Endothelial cell of umbilical vein (primary cell): Measurements from ENCODE around the gene VAV2. TPM values are rescaled to one million over a fixed set of nuclear protein-coding genes. Genes with fewer than 3 reads are reported as not detected.

Source experiments
- BruUV-seq: library from RNA; stranded (reverse); fragments of 400-500 nt; replicated peaks from 2 replicates; lab custom pipeline; 2021; lab: Mats Ljungman, UMichigan
- CTCF ChIA-PET: fragments of 300-600, 350-600 bp; sonication (Branson Sonifier 250); formaldehyde crosslinking; loops from one replicate; lab custom pipeline; 2021; ENCODE audit warnings: antibody characterized with exemption, inconsistent platforms; lab: Charles Lee
- POLR2A ChIA-PET: fragments of 300-600, 350-600 bp; sonication (Branson Sonifier 250); formaldehyde crosslinking; loops from one replicate; lab custom pipeline; 2021; ENCODE audit warnings: antibody characterized with exemption, inconsistent platforms; lab: Charles Lee
- DNase-seq: peaks from one replicate; pipeline ENCODE4 v3.0.0-alpha.2; 2011; ENCODE audit warnings: low read depth, low spot score
- FAIRE-seq: peaks from 2 replicates; lab custom pipeline; 2011; peaks lifted over from hg19 to GRCh38; lab: Jason Lieb, UNC
- H2AFZ ChIP-seq: 2 replicates; pipeline ENCODE4 v1.6.0; 2012; ENCODE audit warnings: low read depth, low read length, control low read depth, inconsistent platforms
- H3K27ac ChIP-seq: 2 replicates; pipeline ENCODE4 v1.5.1; 2011; ENCODE audit warnings: low read depth, mild to moderate bottlenecking, control low read depth, low read length, moderate library complexity; ENCODE audit not compliant: insufficient read depth
- H3K27me3 ChIP-seq, 2 experiments: 2 replicates each; pipeline versions ENCODE4 v1.6.0 to v1.6.1; 2011; ENCODE audit warnings: low read length in 2 of 2, mixed read lengths in 1 of 2; ENCODE audit not compliant: control insufficient read depth in 2 of 2, insufficient read depth in 2 of 2
- H3K36me3 ChIP-seq, 2 experiments: 2 replicates in 1 of 2; 3 replicates in 1 of 2; pipeline ENCODE4 v1.5.1; 2011; ENCODE audit warnings: low read length in 2 of 2, mild to moderate bottlenecking in 1 of 2, moderate library complexity in 1 of 2; ENCODE audit not compliant: control insufficient read depth in 2 of 2, insufficient read depth in 2 of 2; ENCODE audit errors: extremely low read depth in 1 of 2
- H3K4me1 ChIP-seq: 3 replicates; pipeline ENCODE4 v1.5.1; 2011; ENCODE audit warnings: mild to moderate bottlenecking, low read length; ENCODE audit not compliant: control insufficient read depth, insufficient read depth; ENCODE audit errors: extremely low read depth
- H3K4me2 ChIP-seq: 2 replicates; pipeline ENCODE4 v1.6.1; 2011; ENCODE audit warnings: low read length, control low read depth, mixed read lengths; ENCODE audit not compliant: insufficient read depth
- H3K4me3 ChIP-seq, 3 experiments: fragments of 200-600 bp in 1 of 3; sonication (generic), shearing (Covaris generic) in 1 of 3; replicated peaks in 1 of 3; 2 replicates each; pipeline ENCODE4 v1.5.1; 2011 to 2016; ENCODE audit warnings: control low read depth in 3 of 3, low read length in 3 of 3, mild to moderate bottlenecking in 2 of 3, inconsistent platforms in 1 of 3, low read depth in 1 of 3, moderate library complexity in 1 of 3; ENCODE audit not compliant: insufficient read depth in 1 of 3
- H3K79me2 ChIP-seq: 2 replicates; pipeline ENCODE4 v1.6.0; 2012; ENCODE audit warnings: low read length, inconsistent platforms; ENCODE audit not compliant: control insufficient read depth, insufficient read depth
- H3K9ac ChIP-seq: replicated peaks from 2 replicates; pipeline ENCODE3; 2011; ENCODE audit warnings: low read length, control low read depth; ENCODE audit not compliant: insufficient read depth; ENCODE audit errors: extremely low read depth
- H3K9me1 ChIP-seq: replicated peaks from 3 replicates; pipeline ENCODE4 v1.6.0; 2011; ENCODE audit warnings: mild to moderate bottlenecking, low read length; ENCODE audit not compliant: control insufficient read depth, insufficient read depth; ENCODE audit errors: extremely low read depth
- H3K9me3 ChIP-seq: replicated peaks from 2 replicates; pipeline ENCODE4 v1.5.1; 2012; ENCODE audit warnings: low read length, inconsistent platforms; ENCODE audit not compliant: control insufficient read depth, insufficient read depth
- H4K20me1 ChIP-seq: replicated peaks from 2 replicates; pipeline ENCODE3; 2011; ENCODE audit warnings: mild to moderate bottlenecking, low read length; ENCODE audit not compliant: control insufficient read depth, insufficient read depth; ENCODE audit errors: extremely low read depth
- EZH2 ChIP-seq: IDR thresholded peaks from 2 replicates; pipeline ENCODE4 v1.6.1; 2012; ENCODE audit warnings: borderline replicate concordance, low read depth, mild to moderate bottlenecking, moderate library complexity, low read length, inconsistent platforms; ENCODE audit not compliant: severe bottlenecking
- FOS ChIP-seq: IDR thresholded peaks from 2 replicates; pipeline ENCODE4 v1.6.1; 2011; ENCODE audit warnings: mild to moderate bottlenecking, low read length, moderate library complexity, borderline replicate concordance; ENCODE audit not compliant: insufficient read depth
- GATA2 ChIP-seq: IDR thresholded peaks from 2 replicates; pipeline ENCODE4 v1.7.0; 2011; ENCODE audit warnings: low read depth, mild to moderate bottlenecking, moderate library complexity, mixed read lengths, low read length; ENCODE audit not compliant: insufficient read length, insufficient read depth
- JUN ChIP-seq: IDR thresholded peaks from 2 replicates; pipeline ENCODE4 v1.6.1; 2011; ENCODE audit warnings: borderline replicate concordance, low read depth; ENCODE audit not compliant: insufficient read length, insufficient read depth
- MYC ChIP-seq: IDR thresholded peaks from one replicate; pipeline ENCODE4 v1.6.1; 2011; ENCODE audit warnings: mild to moderate bottlenecking, low read depth, low read length
- POLR2A ChIP-seq: IDR thresholded peaks from 2 replicates; pipeline ENCODE4 v1.6.1; 2012; ENCODE audit warnings: low read depth, mild to moderate bottlenecking, control low read depth, low read length
- POLR2AphosphoS5 ChIP-seq: IDR thresholded peaks from 2 replicates; pipeline ENCODE4 v1.6.1; 2012; ENCODE audit warnings: low read depth, mild to moderate bottlenecking, control low read depth, low read length, moderate library complexity; ENCODE audit not compliant: insufficient read depth
- dilution Hi-C: fragments of 300-500 bp; cut with MboI; formaldehyde crosslinking; loops from one replicate; pipeline ENCODE4 v1.15.0; 2019; ENCODE audit warnings: low sequenced_read_pairs; ENCODE audit not compliant: extremely low pct_ligation_motif_present
- intact Hi-C: fragments of 100-400 bp; cut with micrococcal nuclease; formaldehyde crosslinking; loops from one replicate; pipeline ENCODE4 v1.10.0; 2022
- polyA plus RNA-seq, 4 experiments: library from polyadenylated mRNA; depleted of rRNA in 3 of 4; stranded (reverse) in 3 of 4; unstranded in 1 of 4; fragments of >200 nt; gene quantifications; 2 replicates each; pipeline versions ENCODE4 v1.2.1 to v1.2.3, GENCODE V29; 2011 to 2012; ENCODE audit warnings: missing spikeins in 1 of 4
- total RNA-seq: library from RNA; stranded (reverse); gene quantifications from 2 replicates; pipeline ENCODE4 v1.2.3, GENCODE V29; 2021
- TF ChIP-seq, protein P1 (sequence below): IDR thresholded peaks from 2 replicates; pipeline ENCODE4 v1.6.1; 2011; ENCODE audit not compliant: insufficient read depth, insufficient read length
- TF ChIP-seq, protein P2 (sequence below), 2 donors: IDR thresholded peaks; 1 replicate in 1 of 2; 2 replicates in 1 of 2; pipeline ENCODE4 v1.5.1; 2011; ENCODE audit warnings: low read length in 2 of 2, mild to moderate bottlenecking in 2 of 2, moderate library complexity in 2 of 2, control low read depth in 1 of 2, inconsistent platforms in 1 of 2, low read depth in 1 of 2; ENCODE audit not compliant: insufficient read depth in 1 of 2; ENCODE audit errors: extremely low read depth in 1 of 2

Gene VAV2
- total and polyA plus RNA-seq, 2 donors (not counting 3 experiments of a cell fraction or from before 2014, with no cell fraction given) = 10.6 to 30.6 TPM

DNA sequence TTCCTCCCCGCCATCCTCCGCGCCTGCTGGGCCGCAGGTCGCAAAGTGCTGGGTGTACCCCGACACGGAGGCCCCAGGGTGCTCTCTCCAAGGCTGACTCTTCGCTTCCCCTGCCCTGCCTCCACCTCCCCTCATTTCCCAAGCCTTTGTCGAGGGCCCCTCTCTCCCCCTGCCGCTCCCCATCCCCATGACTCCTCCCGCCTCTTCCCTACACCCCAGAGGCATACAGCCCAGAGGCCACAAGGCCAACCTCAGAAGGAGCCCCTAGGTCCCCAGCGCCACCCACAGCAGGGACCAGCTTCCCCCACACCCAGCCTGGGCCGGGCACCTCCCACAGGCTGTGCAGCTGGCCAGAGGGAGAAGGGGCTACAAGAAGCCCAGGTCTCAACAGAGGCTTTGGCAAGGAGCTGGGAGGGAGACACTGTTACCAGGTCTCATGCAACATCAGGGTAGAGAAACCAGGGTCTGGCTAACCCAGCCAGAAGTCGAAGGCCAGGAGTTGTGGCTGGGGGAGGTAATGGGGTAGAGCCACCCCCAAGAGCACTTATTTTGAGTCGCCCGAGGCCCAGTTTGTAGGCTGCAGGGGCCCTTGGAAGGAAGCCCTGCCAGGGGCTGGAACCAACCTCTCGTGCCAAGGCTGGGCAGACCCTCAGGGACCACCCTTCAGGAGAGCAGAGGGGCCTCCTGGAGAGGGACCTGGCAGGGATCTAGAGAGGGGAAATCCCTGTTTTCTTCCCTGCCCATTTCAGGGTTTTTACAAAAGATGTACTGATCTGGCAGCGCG is 229.4 kb downstream of the VAV2 start:
- DNase-seq (no peak), FAIRE-seq (no peak)
- POLR2A ChIA-PET = no interaction called here
- Histone ChIP-seq H2AFZ (no peak overlapping the region), H3K27me3 (no peaks in the 10 kb centered on the region), H3K4me3 (no peak overlapping the region), H3K27ac (no peak overlapping the region), H3K36me3 (peaks cover 0 to 1% of the 10 kb centered on the region in 2 experiments), H3K9me3 (no peaks in the 10 kb centered on the region), H3K4me2 (no peak overlapping the region), H3K9ac (no peak overlapping the region), H3K4me1 (no peaks in the 10 kb centered on the region), H4K20me1 (no peaks in the 10 kb centered on the region), H3K9me1 (no peaks in the 10 kb centered on the region), H3K79me2 (no peaks in the 10 kb centered on the region)
- dilution Hi-C loops (no loop called here), intact Hi-C loops (no loop called here)
- BruUV-seq = no TSS peak
- TF ChIP-seq FOS (no peak), GATA2 (no peak), EZH2 (no peak), POLR2AphosphoS5 (no peak), POLR2A (no peak)
- TF ChIP-seq, protein P1, sequence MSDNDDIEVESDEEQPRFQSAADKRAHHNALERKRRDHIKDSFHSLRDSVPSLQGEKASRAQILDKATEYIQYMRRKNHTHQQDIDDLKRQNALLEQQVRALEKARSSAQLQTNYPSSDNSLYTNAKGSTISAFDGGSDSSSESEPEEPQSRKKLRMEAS = no peak
- CTCF ChIA-PET = no interaction called here

DNA sequence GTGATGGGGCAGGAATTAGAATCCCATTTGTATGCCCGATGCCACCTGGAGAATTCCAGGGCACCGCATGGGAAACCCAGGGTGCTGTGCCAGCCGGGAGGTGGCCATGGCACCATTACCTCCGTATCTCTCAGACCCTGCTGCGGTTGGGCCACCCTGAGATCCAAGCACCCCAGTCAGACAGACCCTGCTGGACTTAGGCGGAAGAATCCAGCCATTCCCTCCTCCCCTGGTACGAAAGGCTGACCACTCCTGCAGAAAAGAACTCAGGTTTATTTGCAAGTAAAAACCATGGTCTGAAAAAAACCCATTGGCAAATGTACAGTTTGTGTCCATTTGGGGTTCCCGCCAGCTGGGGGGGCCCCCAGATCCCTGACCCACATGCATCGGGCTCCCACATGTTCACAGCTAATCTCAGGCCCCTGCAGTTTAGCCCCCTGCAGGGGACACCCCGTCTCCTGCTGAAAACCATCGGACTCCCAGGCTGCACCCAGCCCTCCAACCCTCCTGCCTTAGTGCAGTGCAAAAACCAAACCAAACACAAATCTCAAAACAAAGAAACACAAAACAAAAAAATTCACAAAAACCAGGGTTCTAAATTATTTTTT is 230.4 kb downstream of the VAV2 start:
- BruUV-seq = no TSS peak

More for the DNA sequence above, 230.4 kb downstream of the VAV2 start:
- no peak overlapping the region for H3K27ac ChIP-seq
- ChIA-PET CTCF (no interaction called here), POLR2A (no interaction called here)
- peaks cover 0 to 1% of the 10 kb centered on the region in 2 experiments for H3K36me3 ChIP-seq
- no peaks in the 10 kb centered on the region for H4K20me1 ChIP-seq
- H3K4me2 ChIP-seq = no peak overlapping the region
- no peaks in the 10 kb centered on the region for H3K9me1 ChIP-seq
- FAIRE-seq (no peak), DNase-seq (no peak)
- H3K27me3 ChIP-seq = no peaks in the 10 kb centered on the region
- H2AFZ ChIP-seq = no peak overlapping the region
- dilution Hi-C loops (no loop called here), intact Hi-C loops (no loop called here)
- H3K9me3 ChIP-seq = no peaks in the 10 kb centered on the region
- H3K4me1 ChIP-seq = no peaks in the 10 kb centered on the region
- TF ChIP-seq FOS (no peak), POLR2A (no peak), GATA2 (no peak), JUN (no peak), POLR2AphosphoS5 (no peak), EZH2 (no peak), MYC (no peak)
- TF ChIP-seq, protein P1 = no peak
- TF ChIP-seq, protein P2, sequence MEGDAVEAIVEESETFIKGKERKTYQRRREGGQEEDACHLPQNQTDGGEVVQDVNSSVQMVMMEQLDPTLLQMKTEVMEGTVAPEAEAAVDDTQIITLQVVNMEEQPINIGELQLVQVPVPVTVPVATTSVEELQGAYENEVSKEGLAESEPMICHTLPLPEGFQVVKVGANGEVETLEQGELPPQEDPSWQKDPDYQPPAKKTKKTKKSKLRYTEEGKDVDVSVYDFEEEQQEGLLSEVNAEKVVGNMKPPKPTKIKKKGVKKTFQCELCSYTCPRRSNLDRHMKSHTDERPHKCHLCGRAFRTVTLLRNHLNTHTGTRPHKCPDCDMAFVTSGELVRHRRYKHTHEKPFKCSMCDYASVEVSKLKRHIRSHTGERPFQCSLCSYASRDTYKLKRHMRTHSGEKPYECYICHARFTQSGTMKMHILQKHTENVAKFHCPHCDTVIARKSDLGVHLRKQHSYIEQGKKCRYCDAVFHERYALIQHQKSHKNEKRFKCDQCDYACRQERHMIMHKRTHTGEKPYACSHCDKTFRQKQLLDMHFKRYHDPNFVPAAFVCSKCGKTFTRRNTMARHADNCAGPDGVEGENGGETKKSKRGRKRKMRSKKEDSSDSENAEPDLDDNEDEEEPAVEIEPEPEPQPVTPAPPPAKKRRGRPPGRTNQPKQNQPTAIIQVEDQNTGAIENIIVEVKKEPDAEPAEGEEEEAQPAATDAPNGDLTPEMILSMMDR (IDR thresholded peaks at IDR 0.05; ENCODE audit: extremely low read depth in 1 of 2, insufficient read depth in 1 of 2, low read depth in 1 of 2, low read length in 2 of 2) = no peak
- no peak overlapping the region for H3K4me3 ChIP-seq
- no peak overlapping the region for H3K9ac ChIP-seq
- H3K79me2 ChIP-seq = no peaks in the 10 kb centered on the region
